ENCODE results near the gene AHI1. TPM values are rescaled to one million over a fixed set of nuclear protein-coding genes. Genes with fewer than 3 reads are reported as not detected.

The AHI1 gene
- total and polyA plus RNA-seq, 8 donors, result 3.7 to 89.9 (median 49.5) TPM

- H3K36me3 ChIP-seq, result peaks cover 0 to 21% (median 8%) of the 10 kb centered on the region in 4 donors
- H3K27ac ChIP-seq, result no peak overlapping the region
- no peaks in the 10 kb centered on the region for H3K9me3 ChIP-seq
- H3K27me3 ChIP-seq, result no peaks in the 10 kb centered on the region
- no peaks in the 10 kb centered on the region for H3K4me1 ChIP-seq
- no peak overlapping the region for H3K4me3 ChIP-seq
- DNase-seq, result no peak
- TF ChIP-seq CTCF (IDR thresholded peaks at IDR 0.05) (no peak), POLR2AphosphoS5 (IDR thresholded peaks at IDR 0.05) (no peak), EP300 (IDR thresholded peaks at IDR 0.05) (no peak), POLR2A (IDR thresholded peaks at IDR 0.05) (no peak)
- WGBS, 5 donors, result 64 to 80% (median 73%) methylated on average over 3 of the region's 3 CpGs
- intact Hi-C loops (cut with DNase I; ENCODE audit: low total_unique reads), result no loop called here
These were observed 174.9 kb downstream of the AHI1 start for GRCh38 chr6:135322427-135323201.

GRCh38 chr6:135320721-135321621 lies 176.6 kb downstream of the AHI1 start:
- Histone ChIP-seq H3K27ac (no peak overlapping the region), H3K4me3 (no peak overlapping the region), H3K9me3 (no peaks in the 10 kb centered on the region), H3K36me3 (peaks cover 0 to 21% (median 9%) of the 10 kb centered on the region in 4 donors), H3K4me1 (no peaks in the 10 kb centered on the region), H3K27me3 (no peaks in the 10 kb centered on the region)
- intact Hi-C loops (cut with DNase I; ENCODE audit: low total_unique reads), result no loop called here
- no peak for DNase-seq
- TF ChIP-seq EP300 (IDR thresholded peaks at IDR 0.05) (no peak), CTCF (IDR thresholded peaks at IDR 0.05) (no peak), POLR2AphosphoS5 (IDR thresholded peaks at IDR 0.05) (no peak), POLR2A (IDR thresholded peaks at IDR 0.05) (no peak)
- WGBS, 5 donors, result 82 to 89% (median 83%) methylated on average over 8 of the region's 8 CpGs

GRCh38 chr6:135319819-135320218 lies 177.7 kb downstream of the AHI1 start:
- Histone ChIP-seq H3K27ac (no peak overlapping the region), H3K4me3 (no peak overlapping the region), H3K27me3 (no peaks in the 10 kb centered on the region), H3K4me1 (no peaks in the 10 kb centered on the region), H3K9me3 (no peaks in the 10 kb centered on the region), H3K36me3 (peaks cover 0 to 31% (median 11%) of the 10 kb centered on the region in 4 donors)
- no peak for DNase-seq
- TF ChIP-seq POLR2AphosphoS5 (IDR thresholded peaks at IDR 0.05) (no peak), CTCF (IDR thresholded peaks at IDR 0.05) (no peak), POLR2A (IDR thresholded peaks at IDR 0.05) (no peak), EP300 (IDR thresholded peaks at IDR 0.05) (no peak)
- intact Hi-C loops (cut with DNase I; ENCODE audit: low total_unique reads), result no loop called here
- 80 to 94% (median 88%) methylated on average over 2 of the region's 2 CpGs for WGBS, 5 donors

- H3K4me1 ChIP-seq, result no peaks in the 10 kb centered on the region
- H3K4me3 ChIP-seq, result no peak overlapping the region
- TF ChIP-seq CTCF (IDR thresholded peaks at IDR 0.05) (no peak), POLR2A (IDR thresholded peaks at IDR 0.05) (no peak), EP300 (IDR thresholded peaks at IDR 0.05) (no peak), POLR2AphosphoS5 (IDR thresholded peaks at IDR 0.05) (no peak)
- no peak overlapping the region for H3K27ac ChIP-seq
- H3K36me3 ChIP-seq, result peaks cover 0 to 39% (median 10%) of the 10 kb centered on the region in 4 donors
- 95 to 98% (median 96%) methylated on average over 8 of the region's 8 CpGs for WGBS, 5 donors
- H3K9me3 ChIP-seq, result no peaks in the 10 kb centered on the region
- DNase-seq, result no peak
- intact Hi-C loops (cut with DNase I; ENCODE audit: low total_unique reads), result no loop called here
- no peaks in the 10 kb centered on the region for H3K27me3 ChIP-seq
These were observed 178.6 kb downstream of the AHI1 start for GRCh38 chr6:135318738-135319469.

Measured in stomach (tissue), 9 donors.